ENCODE measurements around the gene GRK6. TPM values are rescaled to one million over a fixed set of nuclear protein-coding genes. Genes with fewer than 3 reads are reported as not detected.

Gene GRK6
- total RNA-seq, 1 donor from 2014 or later = 43.9 TPM

GRCh38 chr5:177427919-177428573 is 1.6 kb downstream of the GRK6 start:
- no peak for ATAC-seq
- no peaks in the 10 kb centered on the region for H3K27me3 ChIP-seq
- intact Hi-C loops (cut with DNase I) = no loop called here
- peaks cover 52% of the 10 kb centered on the region for H3K4me1 ChIP-seq
- TF ChIP-seq CTCF (IDR thresholded peaks at IDR 0.05) = no peak
- peaks cover 14% of the 10 kb centered on the region for H3K36me3 ChIP-seq
- peak; percentile 69 for DNase-seq
- H3K4me3 ChIP-seq = peak overlapping the region; percentile 77
- peak overlapping the region; percentile 91 for H3K27ac ChIP-seq
- no peaks in the 10 kb centered on the region for H3K9me3 ChIP-seq

GRCh38 chr5:177428574-177429217 is 2.2 kb downstream of the GRK6 start:
- Histone ChIP-seq H3K9me3 (no peaks in the 10 kb centered on the region), H3K27ac (peak overlapping the region; percentile 91), H3K4me1 (peaks cover 52% of the 10 kb centered on the region), H3K27me3 (no peaks in the 10 kb centered on the region), H3K4me3 (peak overlapping the region; percentile 77), H3K36me3 (peaks cover 20% of the 10 kb centered on the region)
- DNase-seq (peak; percentile 57), ATAC-seq (no peak)
- no peak for TF ChIP-seq CTCF (IDR thresholded peaks at IDR 0.05)
- intact Hi-C loops (cut with DNase I) = no loop called here

GRCh38 chr5:177429248-177430040 is 3.0 kb downstream of the GRK6 start:
- TF ChIP-seq CTCF (IDR thresholded peaks at IDR 0.05) = no peak
- no peaks in the 10 kb centered on the region for H3K9me3 ChIP-seq
- H3K27ac ChIP-seq = peak overlapping the region; percentile 91
- peaks cover 28% of the 10 kb centered on the region for H3K36me3 ChIP-seq
- peaks cover 52% of the 10 kb centered on the region for H3K4me1 ChIP-seq
- ATAC-seq (peak; percentile 57), DNase-seq (peak; percentile 88)
- peak overlapping the region; percentile 77 for H3K4me3 ChIP-seq
- intact Hi-C loops (cut with DNase I) = no loop called here
- H3K27me3 ChIP-seq = no peaks in the 10 kb centered on the region

- intact Hi-C loops (cut with DNase I) = no loop called here
- DNase-seq (peak; percentile 58), ATAC-seq (no peak)
- no peak overlapping the region for H3K27ac ChIP-seq
- no peak for TF ChIP-seq CTCF (IDR thresholded peaks at IDR 0.05)
- H3K4me3 ChIP-seq = no peak overlapping the region
- H3K9me3 ChIP-seq = no peaks in the 10 kb centered on the region
- H3K27me3 ChIP-seq = no peaks in the 10 kb centered on the region
- H3K36me3 ChIP-seq = peaks cover 37% of the 10 kb centered on the region
- H3K4me1 ChIP-seq = peaks cover 49% of the 10 kb centered on the region
Observed at GRCh38 chr5:177430140-177430951, 3.9 kb downstream of the GRK6 start.

- peaks cover 43% of the 10 kb centered on the region for H3K36me3 ChIP-seq
- no peak overlapping the region for H3K4me3 ChIP-seq
- no peak for TF ChIP-seq CTCF (IDR thresholded peaks at IDR 0.05)
- H3K9me3 ChIP-seq = no peaks in the 10 kb centered on the region
- no peaks in the 10 kb centered on the region for H3K27me3 ChIP-seq
- H3K4me1 ChIP-seq = peaks cover 45% of the 10 kb centered on the region
- peak overlapping the region; percentile 11 for H3K27ac ChIP-seq
- DNase-seq (peak; percentile 57), ATAC-seq (no peak)
- intact Hi-C loops (cut with DNase I) = no loop called here
Observed at GRCh38 chr5:177430972-177431316, 4.5 kb downstream of the GRK6 start.

Measured in upper lobe of right lung (tissue), 1 donor.